NCI-H2081 treated with DMSO at 0.1 percent for 48 hours (cell line): ENCODE measurements around the gene LTBP2.
"Not testable (repeated sequence)": the region's sequence is repeated elsewhere in the genome, so short reads cannot be mapped to it uniquely, and the experiment has no call there.

Experiments
- DNase-seq: peaks from one replicate; lab custom pipeline; 2025; lab: John Stamatoyannopoulos, UW

The LTBP2 gene

GRCh38 chr14:74551001-74551400 is 61.0 kb downstream of the LTBP2 start:
- no peak for DNase-seq

- no peak for DNase-seq
Observed at GRCh38 chr14:74550071-74550470, 62.0 kb downstream of the LTBP2 start.

- DNase-seq: no peak
Observed at GRCh38 chr14:74549588-74549987, 62.4 kb downstream of the LTBP2 start.

GRCh38 chr14:74548881-74549280 is 63.2 kb downstream of the LTBP2 start:
- DNase-seq: no peak

- no peak for DNase-seq
Observed at GRCh38 chr14:74547331-74547927, 64.6 kb downstream of the LTBP2 start.

GRCh38 chr14:74546416-74546815 is 65.6 kb downstream of the LTBP2 start:
- DNase-seq: no peak

GRCh38 chr14:74545386-74545785 is 66.7 kb downstream of the LTBP2 start:
- no peak for DNase-seq

- no peak for DNase-seq
Observed at GRCh38 chr14:74543771-74544438, 68.1 kb downstream of the LTBP2 start.

GRCh38 chr14:74542056-74542685 is 69.9 kb downstream of the LTBP2 start:
- DNase-seq: no peak

GRCh38 chr14:74541225-74541624 is 70.8 kb downstream of the LTBP2 start:
- no peak for DNase-seq

- no peak for DNase-seq
Observed at GRCh38 chr14:74539503-74539902, 72.5 kb downstream of the LTBP2 start.

GRCh38 chr14:74538411-74539391 is 73.3 kb downstream of the LTBP2 start:
- DNase-seq: no peak

GRCh38 chr14:74536336-74536735 is 75.7 kb downstream of the LTBP2 start:
- not testable (repeated sequence) for DNase-seq

GRCh38 chr14:74535756-74536325 is 76.2 kb downstream of the LTBP2 start:
- DNase-seq: no peak

- no peak for DNase-seq
Observed at GRCh38 chr14:74533576-74533975, 78.5 kb downstream of the LTBP2 start.

GRCh38 chr14:74532246-74532645 is 79.8 kb downstream of the LTBP2 start:
- DNase-seq: no peak

- DNase-seq: no peak
Observed at GRCh38 chr14:74531467-74531866, 80.6 kb downstream of the LTBP2 start.

- no peak for DNase-seq
Observed at GRCh38 chr14:74531006-74531405, 81.0 kb downstream of the LTBP2 start.

GRCh38 chr14:74528886-74529285 is 83.2 kb downstream of the LTBP2 start:
- DNase-seq: no peak

- DNase-seq: no peak
Observed at GRCh38 chr14:74528406-74528805, 83.6 kb downstream of the LTBP2 start.

GRCh38 chr14:74527736-74528280 is 84.2 kb downstream of the LTBP2 start:
- DNase-seq: no peak
